Measurements from ENCODE around the gene DBX1.

DBX1 gene

DNA sequence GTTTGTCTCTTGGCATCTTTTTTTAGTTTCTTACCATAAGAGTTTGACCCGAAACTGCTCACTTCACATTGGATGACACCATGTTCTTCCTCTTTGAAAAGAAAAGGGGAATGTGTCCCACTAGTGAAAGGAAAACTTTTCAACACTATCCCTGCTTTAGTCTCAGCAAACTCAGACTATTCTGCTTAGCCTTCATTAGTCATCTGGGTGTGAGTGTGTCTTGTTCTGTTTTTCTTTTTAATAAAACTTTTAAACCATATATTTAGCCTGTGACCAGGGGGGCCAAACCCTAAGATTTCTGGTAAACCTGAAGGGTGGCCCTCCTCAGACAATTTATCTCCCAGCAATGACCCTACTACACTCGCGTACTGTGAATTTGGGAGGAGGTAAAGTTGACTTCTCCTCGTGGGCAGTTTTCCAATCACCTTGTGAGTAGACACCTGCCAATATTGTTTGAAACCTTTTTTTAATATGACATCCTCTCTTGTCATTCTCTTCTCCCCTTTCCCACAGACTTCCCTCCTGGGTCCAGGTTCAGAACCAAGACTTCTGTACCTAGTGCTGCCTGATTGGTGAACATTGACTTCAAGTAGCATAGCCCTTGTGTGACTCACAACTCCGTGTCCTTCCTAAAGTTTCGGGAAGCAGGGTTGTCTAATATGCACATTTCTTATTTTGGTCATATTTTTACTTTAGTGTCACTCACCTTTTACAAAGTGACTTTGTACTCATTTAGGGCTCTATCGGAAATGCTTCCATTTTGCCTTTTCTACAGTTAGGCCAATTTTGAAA, 39.9 kb downstream of the DBX1 start:
- POLR2A ChIA-PET, result no interaction called here
- TF ChIP-seq FOXK2 (IDR thresholded peaks at IDR 0.05) (no peak), CTBP1 (IDR thresholded peaks at IDR 0.05; ENCODE audit: borderline replicate concordance) (no peak), FOXM1 (IDR thresholded peaks at IDR 0.05; ENCODE audit: borderline replicate concordance) (no peak), L3MBTL2 (conservative IDR thresholded peaks at IDR 0.05) (no peak), ELF4 (IDR thresholded peaks at IDR 0.05) (no peak), LEF1 (IDR thresholded peaks at IDR 0.05; ENCODE audit: borderline replicate concordance) (no peak), HDGF (IDR thresholded peaks at IDR 0.05; ENCODE audit: borderline replicate concordance) (no peak), ARNT (IDR thresholded peaks at IDR 0.05) (no peak), TARDBP (IDR thresholded peaks at IDR 0.05) (no peak), ZNF384 (IDR thresholded peaks at IDR 0.05) (no peak), FOXA1 (IDR thresholded peaks at IDR 0.05) (no peak), NFRKB (IDR thresholded peaks at IDR 0.05) (no peak), SP1 (IDR thresholded peaks at IDR 0.05) (no peak), SUZ12 (IDR thresholded peaks at IDR 0.05) (no peak), BHLHE40 (IDR thresholded peaks at IDR 0.05; ENCODE audit: borderline replicate concordance) (no peak)
- TF ChIP-seq, protein P1, sequence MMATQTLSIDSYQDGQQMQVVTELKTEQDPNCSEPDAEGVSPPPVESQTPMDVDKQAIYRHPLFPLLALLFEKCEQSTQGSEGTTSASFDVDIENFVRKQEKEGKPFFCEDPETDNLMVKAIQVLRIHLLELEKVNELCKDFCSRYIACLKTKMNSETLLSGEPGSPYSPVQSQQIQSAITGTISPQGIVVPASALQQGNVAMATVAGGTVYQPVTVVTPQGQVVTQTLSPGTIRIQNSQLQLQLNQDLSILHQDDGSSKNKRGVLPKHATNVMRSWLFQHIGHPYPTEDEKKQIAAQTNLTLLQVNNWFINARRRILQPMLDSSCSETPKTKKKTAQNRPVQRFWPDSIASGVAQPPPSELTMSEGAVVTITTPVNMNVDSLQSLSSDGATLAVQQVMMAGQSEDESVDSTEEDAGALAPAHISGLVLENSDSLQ (IDR thresholded peaks at IDR 0.05), result no peak
- DNase-seq (ENCODE audit: extremely low spot score), result no peak
- CTCF ChIA-PET, result no interaction called here

DNA sequence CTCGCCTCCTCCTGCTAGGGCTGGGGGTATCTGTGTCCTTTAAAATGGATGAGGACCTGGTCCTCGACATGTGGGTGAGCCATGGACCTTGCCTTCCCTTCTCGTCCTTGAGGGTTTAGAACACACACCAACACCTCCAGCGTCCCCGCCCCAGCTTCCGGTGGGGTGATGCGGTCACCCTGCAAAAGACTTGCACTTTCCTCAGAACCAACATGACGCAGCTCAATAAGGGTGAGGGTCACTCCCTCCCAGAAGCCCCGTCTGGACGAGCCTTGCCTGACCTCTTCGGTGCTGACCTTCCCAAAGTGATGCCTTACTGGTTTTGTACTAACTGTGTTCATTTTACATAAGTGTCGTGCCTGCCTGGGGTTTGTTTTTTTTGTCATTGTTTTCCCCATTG, 41.0 kb downstream of the DBX1 start:
- TF ChIP-seq, protein P1 (IDR thresholded peaks at IDR 0.05), result no peak
- TF ChIP-seq FOXA1 (IDR thresholded peaks at IDR 0.05), result no peak
- no peak for TF ChIP-seq LEF1 (IDR thresholded peaks at IDR 0.05; ENCODE audit: borderline replicate concordance)
- TF ChIP-seq ELF4 (IDR thresholded peaks at IDR 0.05), result no peak
- no peak for TF ChIP-seq L3MBTL2 (conservative IDR thresholded peaks at IDR 0.05)
- no peak for TF ChIP-seq ZNF384 (IDR thresholded peaks at IDR 0.05)
- no peak for TF ChIP-seq BHLHE40 (IDR thresholded peaks at IDR 0.05; ENCODE audit: borderline replicate concordance)
- TF ChIP-seq NFRKB (IDR thresholded peaks at IDR 0.05), result no peak
- no peak for TF ChIP-seq TARDBP (IDR thresholded peaks at IDR 0.05)
- TF ChIP-seq ARNT (IDR thresholded peaks at IDR 0.05), result no peak
- TF ChIP-seq FOXK2 (IDR thresholded peaks at IDR 0.05), result no peak
- TF ChIP-seq SUZ12 (IDR thresholded peaks at IDR 0.05), result no peak
- ChIA-PET POLR2A (no interaction called here), CTCF (no interaction called here)
- DNase-seq (ENCODE audit: extremely low spot score), result no peak

DNA sequence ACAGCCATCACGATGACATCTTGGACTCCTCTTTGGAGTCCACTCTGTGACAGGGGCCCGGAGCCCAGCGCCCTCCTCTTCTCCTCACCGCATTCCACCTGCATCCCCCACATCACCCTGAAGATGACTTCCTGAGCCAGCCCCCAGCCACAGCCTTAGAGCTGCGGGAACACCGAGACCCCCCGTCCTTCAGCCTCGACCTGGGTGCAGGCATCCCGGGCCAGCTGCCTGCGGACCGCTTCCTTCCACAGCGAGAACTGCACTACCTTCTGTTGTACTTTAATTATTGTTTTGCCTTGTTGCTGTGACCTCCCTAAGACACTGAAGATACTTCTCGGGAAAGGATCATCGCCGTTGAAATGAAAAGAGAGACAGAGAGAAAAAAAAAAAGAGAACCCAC, 42.1 kb downstream of the DBX1 start:
- ChIA-PET POLR2A (no interaction called here), CTCF (interaction anchor here (0.6 to 1.6 kb wide), 3 partner anchors 10 to 340 kb away, joined by 3 to 6 read pairs (median 4); no protein-coding TSS in a partner anchor)
- TF ChIP-seq BHLHE40 (IDR thresholded peaks at IDR 0.05; ENCODE audit: borderline replicate concordance) (no peak), LEF1 (IDR thresholded peaks at IDR 0.05; ENCODE audit: borderline replicate concordance) (no peak), L3MBTL2 (conservative IDR thresholded peaks at IDR 0.05) (no peak), ARNT (IDR thresholded peaks at IDR 0.05) (no peak), FOXM1 (IDR thresholded peaks at IDR 0.05; ENCODE audit: borderline replicate concordance) (no peak), CTBP1 (IDR thresholded peaks at IDR 0.05; ENCODE audit: borderline replicate concordance) (no peak), FOXA1 (IDR thresholded peaks at IDR 0.05) (no peak), FOXK2 (IDR thresholded peaks at IDR 0.05) (no peak), SUZ12 (IDR thresholded peaks at IDR 0.05) (no peak), HDGF (IDR thresholded peaks at IDR 0.05; ENCODE audit: borderline replicate concordance) (no peak), NFRKB (IDR thresholded peaks at IDR 0.05) (no peak)
- TF ChIP-seq, protein P1 (IDR thresholded peaks at IDR 0.05), result no peak
- no peak for DNase-seq (ENCODE audit: extremely low spot score)

DNA sequence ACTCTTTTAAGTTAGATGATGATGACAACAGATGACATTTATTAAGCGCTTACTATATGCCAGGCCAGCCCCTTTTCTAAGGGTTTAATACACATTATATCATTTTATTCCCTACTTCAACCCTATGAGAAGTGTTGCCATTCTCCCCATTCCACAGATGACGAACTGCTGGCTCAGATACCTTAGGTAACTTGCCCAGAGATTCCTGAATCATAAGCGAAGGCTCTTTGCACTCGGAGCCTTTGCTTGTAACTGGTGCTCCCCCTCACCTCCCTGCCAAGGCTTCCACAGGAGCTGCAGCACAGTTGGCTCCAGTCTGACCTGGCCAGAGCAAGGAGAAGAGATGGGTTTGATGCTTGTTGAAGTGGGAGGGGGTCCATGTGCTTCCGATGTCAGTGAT, 43.0 kb downstream of the DBX1 start:
- no peak for DNase-seq (ENCODE audit: extremely low spot score)
- TF ChIP-seq, protein P1 (IDR thresholded peaks at IDR 0.05), result no peak
- TF ChIP-seq SUZ12 (IDR thresholded peaks at IDR 0.05), result no peak
- no peak for TF ChIP-seq L3MBTL2 (conservative IDR thresholded peaks at IDR 0.05)
- TF ChIP-seq LEF1 (IDR thresholded peaks at IDR 0.05; ENCODE audit: borderline replicate concordance), result no peak
- no peak for TF ChIP-seq NFRKB (IDR thresholded peaks at IDR 0.05)
- no peak for TF ChIP-seq FOXK2 (IDR thresholded peaks at IDR 0.05)
- TF ChIP-seq ELF4 (IDR thresholded peaks at IDR 0.05), result no peak
- no peak for TF ChIP-seq SP1 (IDR thresholded peaks at IDR 0.05)
- TF ChIP-seq CTBP1 (IDR thresholded peaks at IDR 0.05; ENCODE audit: borderline replicate concordance), result no peak
- no peak for TF ChIP-seq FOXA1 (IDR thresholded peaks at IDR 0.05)
- no peak for TF ChIP-seq BHLHE40 (IDR thresholded peaks at IDR 0.05; ENCODE audit: borderline replicate concordance)
- TF ChIP-seq ZNF384 (IDR thresholded peaks at IDR 0.05), result no peak
- no peak for TF ChIP-seq FOXM1 (IDR thresholded peaks at IDR 0.05; ENCODE audit: borderline replicate concordance)
- no peak for TF ChIP-seq HDGF (IDR thresholded peaks at IDR 0.05; ENCODE audit: borderline replicate concordance)
- TF ChIP-seq TARDBP (IDR thresholded peaks at IDR 0.05), result no peak
- no peak for TF ChIP-seq ARNT (IDR thresholded peaks at IDR 0.05)
- POLR2A ChIA-PET, result no interaction called here
- CTCF ChIA-PET, result interaction anchor here (1.4 to 1.6 kb wide), 2 partner anchors 11 to 163 kb away, joined by 4 to 6 read pairs; no protein-coding TSS in a partner anchor

DNA sequence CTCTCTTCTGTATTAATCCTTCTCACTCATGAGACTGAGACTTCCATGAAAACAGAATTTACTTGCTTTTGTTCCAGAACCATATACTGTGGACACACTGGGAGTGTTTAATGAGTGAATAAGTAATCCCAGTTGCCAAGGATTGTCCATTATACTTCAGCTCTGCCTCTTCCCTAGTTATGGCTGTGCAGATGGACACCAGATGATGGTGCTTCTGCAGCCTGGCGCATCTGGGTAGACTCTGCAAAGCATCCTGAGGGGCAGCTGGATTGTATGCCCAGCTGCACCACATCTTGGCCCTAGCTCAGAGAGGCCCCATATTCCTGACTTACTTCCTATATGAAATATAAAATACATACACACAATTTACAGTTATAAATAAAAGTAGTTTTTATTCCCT, 43.5 kb downstream of the DBX1 start:
- ChIA-PET CTCF (no interaction called here), POLR2A (no interaction called here)
- TF ChIP-seq SP1 (IDR thresholded peaks at IDR 0.05), result no peak
- DNase-seq (ENCODE audit: extremely low spot score), result no peak

All from HEK293T (cell line).